Activated T-helper 17 cell treated with anti-CD3 and anti-CD28 coated beads, Interleukin-2, amount 50 U/mL, for 72 hours (primary cell): ENCODE measurements around the gene P4HA1. TPM values are rescaled to one million over a fixed set of nuclear protein-coding genes. Genes with fewer than 3 reads are reported as not detected.
"Not testable (repeated sequence)": the region's sequence is repeated elsewhere in the genome, so short reads cannot be mapped to it uniquely, and the experiment has no call there.

Source experiments
- ATAC-seq: fragments of 150-1000 bp; cut with Tn5 transposase; replicated peaks from 2 replicates; pipeline ENCODE4 v1.10.0; 2021; ENCODE audit warnings: mild to moderate bottlenecking, moderate library complexity
- H3K27ac Mint-ChIP-seq: one replicate; pipeline ENCODE4 v1.8.0; 2022; ENCODE audit warnings: mixed read lengths
- H3K27me3 Mint-ChIP-seq: one replicate; pipeline ENCODE4 v1.8.0; 2022; ENCODE audit warnings: mixed read lengths
- H3K36me3 Mint-ChIP-seq: one replicate; pipeline ENCODE4 v1.8.0; 2022; ENCODE audit warnings: low read depth, mild to moderate bottlenecking, mixed read lengths
- H3K4me1 Mint-ChIP-seq: one replicate; pipeline ENCODE4 v1.8.0; 2022; ENCODE audit warnings: mixed read lengths
- H3K4me3 Mint-ChIP-seq: one replicate; pipeline ENCODE4 v1.8.0; 2022; ENCODE audit warnings: mild to moderate bottlenecking, mixed read lengths
- H3K9me3 Mint-ChIP-seq: one replicate; pipeline ENCODE4 v1.8.0; 2022; ENCODE audit warnings: mixed read lengths
- total RNA-seq, 2 donors: library from RNA; stranded (reverse); gene quantifications; one replicate each; pipeline ENCODE4 v1.2.3, GENCODE V29; 2022

Gene P4HA1
- total RNA-seq, 2 donors from 2014 or later = 56.6 to 145 TPM

DNA sequence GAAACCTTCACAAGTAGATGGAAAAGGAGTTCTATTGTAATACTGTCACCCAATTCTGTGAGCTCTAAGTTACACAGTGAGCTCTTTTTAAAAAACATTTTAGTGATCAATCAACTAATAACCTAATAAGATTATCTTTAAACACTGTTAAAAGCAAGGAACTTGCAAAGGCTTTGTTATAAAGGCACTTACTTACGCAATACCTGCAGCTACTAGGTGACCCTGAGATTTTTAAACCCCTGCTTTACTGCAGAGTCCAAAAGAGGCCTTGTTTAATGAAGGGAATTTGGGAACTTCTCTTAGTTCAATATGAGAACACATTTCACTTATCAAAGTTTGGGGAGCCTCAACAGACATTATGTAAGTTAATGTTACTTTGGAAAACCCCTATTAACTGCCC is 53.3 kb downstream of the P4HA1 start:
- Mint-ChIP-seq H3K9me3 (no peaks in the 10 kb centered on the region), H3K36me3 (peaks cover 89% of the 10 kb centered on the region), H3K27me3 (no peaks in the 10 kb centered on the region), H3K27ac (no peak overlapping the region), H3K4me1 (peaks cover 9% of the 10 kb centered on the region), H3K4me3 (no peak overlapping the region)
- ATAC-seq = no peak

DNA sequence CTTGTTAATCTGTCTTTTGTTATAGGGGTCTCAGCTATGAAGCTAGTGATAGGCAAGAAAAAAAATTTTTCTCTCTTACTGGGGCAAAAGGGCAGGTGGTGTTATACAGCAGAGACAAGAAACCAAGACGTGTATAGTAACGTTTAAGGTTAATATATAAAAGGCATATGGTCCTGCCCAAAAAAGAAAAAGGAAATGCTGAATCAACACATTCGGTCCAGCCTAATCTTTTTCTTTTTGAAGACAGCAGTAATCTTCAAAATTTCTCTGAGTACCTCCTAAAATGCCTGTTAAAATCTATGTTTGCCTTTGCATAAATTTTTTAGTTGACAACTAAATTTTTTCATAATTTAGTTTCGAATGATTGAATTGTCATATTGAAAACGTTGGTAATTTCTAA is 54.5 kb downstream of the P4HA1 start:
- no peak for ATAC-seq
- H3K4me1 Mint-ChIP-seq = peaks cover 9% of the 10 kb centered on the region
- H3K27ac Mint-ChIP-seq = no peak overlapping the region
- no peak overlapping the region for H3K4me3 Mint-ChIP-seq
- H3K9me3 Mint-ChIP-seq = no peaks in the 10 kb centered on the region
- H3K27me3 Mint-ChIP-seq = no peaks in the 10 kb centered on the region
- H3K36me3 Mint-ChIP-seq = peaks cover 82% of the 10 kb centered on the region

DNA sequence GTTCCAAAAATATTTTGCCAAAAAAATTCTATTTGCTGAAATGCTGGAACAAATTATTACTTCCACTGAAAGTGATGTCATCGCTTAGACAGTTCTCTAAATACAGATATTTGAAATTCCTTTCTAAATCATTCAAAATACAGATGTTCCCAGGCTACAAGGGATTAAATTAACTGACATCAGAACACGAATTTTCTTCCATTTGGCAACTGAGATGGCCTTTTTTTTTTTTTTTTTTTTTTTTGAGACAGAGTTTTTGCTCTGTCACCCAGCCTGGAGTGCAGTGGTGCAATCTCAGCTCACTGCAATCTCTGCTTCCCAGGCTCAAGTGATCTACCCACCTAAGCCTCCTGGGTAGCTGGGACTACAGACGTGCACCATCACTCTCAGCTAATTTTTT is 57.0 kb downstream of the P4HA1 start:
- Mint-ChIP-seq H3K9me3 (no peaks in the 10 kb centered on the region), H3K27ac (no peak overlapping the region), H3K27me3 (no peaks in the 10 kb centered on the region), H3K36me3 (peaks cover 82% of the 10 kb centered on the region), H3K4me3 (no peak overlapping the region), H3K4me1 (peaks cover 5% of the 10 kb centered on the region)
- no peak for ATAC-seq

DNA sequence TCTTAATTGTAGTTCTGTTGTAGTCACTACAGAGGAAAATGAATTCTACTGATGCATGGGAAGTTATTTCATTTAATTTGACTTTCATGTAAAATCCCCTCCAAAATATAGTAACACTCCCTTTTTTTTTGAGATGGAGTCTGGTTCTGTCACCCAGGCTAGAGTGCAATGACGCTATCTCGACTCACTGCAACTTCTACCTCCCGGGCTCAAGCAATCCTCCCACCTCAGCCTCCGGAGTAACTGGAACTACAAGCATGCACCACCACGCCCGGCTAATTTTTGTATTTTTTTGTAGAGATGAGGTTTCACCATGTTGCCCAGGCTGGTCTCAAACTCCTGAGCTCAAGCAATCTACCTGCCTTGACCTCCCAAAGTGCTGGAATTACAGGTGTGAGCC is 60.4 kb downstream of the P4HA1 start:
- H3K27ac Mint-ChIP-seq, ATAC-seq, H3K27me3 Mint-ChIP-seq, H3K4me3 Mint-ChIP-seq, H3K9me3 Mint-ChIP-seq, H3K4me1 Mint-ChIP-seq: not testable (repeated sequence)
- H3K36me3 Mint-ChIP-seq = peaks cover 82% of the 10 kb centered on the region

DNA sequence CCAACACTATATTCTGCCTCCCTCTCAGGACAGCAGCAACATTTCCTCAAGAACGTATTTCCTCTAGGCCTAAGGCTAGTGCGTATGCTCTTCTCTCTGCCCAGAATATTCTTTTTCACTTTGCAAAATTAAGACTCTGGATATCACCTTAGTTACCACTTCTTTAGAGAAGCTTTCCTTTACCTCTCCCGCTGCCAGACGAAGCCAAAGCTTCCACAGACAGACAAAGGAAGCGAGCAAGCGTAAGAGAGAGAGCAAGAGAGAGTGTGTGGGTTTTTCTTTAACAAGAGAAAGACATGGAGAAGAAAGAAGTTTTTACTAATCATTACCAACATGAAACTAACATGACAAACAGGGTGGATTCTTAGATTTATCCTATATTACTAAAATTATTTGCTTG is 64.1 kb downstream of the P4HA1 start:
- Mint-ChIP-seq H3K36me3 (peaks cover 100% of the 10 kb centered on the region), H3K4me1 (no peaks in the 10 kb centered on the region), H3K27ac (no peak overlapping the region), H3K27me3 (no peaks in the 10 kb centered on the region), H3K4me3 (no peak overlapping the region), H3K9me3 (no peaks in the 10 kb centered on the region)
- ATAC-seq = no peak

DNA sequence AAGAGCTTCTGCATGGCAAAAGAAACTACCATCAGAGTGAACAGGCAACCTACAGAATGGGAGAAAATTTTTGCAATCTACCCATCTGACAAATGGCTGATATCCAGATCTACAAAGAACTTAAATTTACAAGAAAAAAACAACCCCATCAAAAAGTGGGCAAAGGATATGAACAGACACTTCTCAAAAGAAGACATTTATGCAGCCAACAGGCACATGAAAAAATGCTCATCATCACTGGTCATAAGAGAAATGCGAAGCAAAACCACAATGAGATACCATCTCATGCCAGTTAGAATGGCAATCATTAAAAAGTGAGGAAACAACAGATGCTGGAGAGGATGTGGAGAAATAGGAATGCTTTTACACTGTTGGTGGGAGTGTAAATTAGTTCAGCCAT is 70.0 kb downstream of the P4HA1 start:
- not testable (repeated sequence) for H3K4me3 Mint-ChIP-seq, ATAC-seq, H3K9me3 Mint-ChIP-seq, H3K27ac Mint-ChIP-seq, H3K27me3 Mint-ChIP-seq
- Mint-ChIP-seq H3K36me3 (peaks cover 99% of the 10 kb centered on the region), H3K4me1 (peaks cover 30% of the 10 kb centered on the region)

DNA sequence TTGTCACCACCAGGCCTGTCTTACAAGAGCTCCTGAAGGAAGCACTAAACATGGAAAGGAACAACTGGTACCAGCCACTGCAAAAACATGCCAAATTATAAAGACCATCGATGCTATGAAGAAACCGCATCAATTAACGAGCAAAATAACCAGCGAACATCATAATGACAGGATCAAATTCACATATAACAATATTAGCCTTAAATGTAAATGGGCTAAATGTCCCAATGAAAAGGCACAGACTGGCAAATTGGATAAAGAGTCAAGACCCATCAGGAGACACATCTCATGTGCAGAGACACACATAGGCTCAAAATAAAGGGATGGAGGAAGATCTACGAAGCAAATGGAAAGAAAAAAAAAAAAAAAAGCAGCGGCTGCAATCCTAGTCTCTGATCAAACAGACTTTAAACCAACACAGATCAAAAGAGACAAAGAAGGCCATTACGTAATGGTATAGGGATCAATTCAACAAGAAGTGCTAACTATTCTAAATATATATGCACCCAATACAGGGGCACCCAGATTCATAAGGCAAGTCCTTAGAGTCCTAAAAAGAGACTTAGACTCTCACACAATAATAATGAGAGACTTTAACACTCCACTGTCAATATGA is 73.1 kb downstream of the P4HA1 start:
- not testable (repeated sequence) for H3K27me3 Mint-ChIP-seq, H3K9me3 Mint-ChIP-seq, ATAC-seq
- Mint-ChIP-seq H3K36me3 (peaks cover 99% of the 10 kb centered on the region), H3K27ac (peak overlapping the region; percentile 35), H3K4me1 (peaks cover 48% of the 10 kb centered on the region), H3K4me3 (peak overlapping the region; percentile 40)

DNA sequence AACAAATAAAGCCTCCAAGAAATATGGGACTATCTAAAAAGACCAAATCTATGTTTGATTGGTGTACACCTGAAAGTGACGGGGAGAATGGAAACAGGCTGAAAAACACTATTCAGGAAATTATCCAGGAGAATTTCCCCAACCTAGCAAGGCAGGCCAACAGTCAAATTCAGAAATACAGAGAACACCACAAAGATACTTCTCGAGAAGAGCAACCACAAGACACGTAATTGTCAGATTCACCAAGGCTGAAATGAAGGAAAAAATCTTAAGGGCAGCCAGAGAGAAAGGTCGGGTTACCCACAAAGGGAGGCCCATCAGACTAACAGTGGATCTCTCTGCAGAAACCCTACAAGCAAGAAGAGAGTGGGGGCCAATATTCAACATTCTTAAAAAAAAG is 73.7 kb downstream of the P4HA1 start:
- Mint-ChIP-seq H3K4me3 (peak overlapping the region; percentile 40), H3K36me3 (peaks cover 99% of the 10 kb centered on the region), H3K27ac (peak overlapping the region; percentile 35), H3K4me1 (peaks cover 48% of the 10 kb centered on the region)
- ATAC-seq, H3K9me3 Mint-ChIP-seq, H3K27me3 Mint-ChIP-seq: not testable (repeated sequence)

DNA sequence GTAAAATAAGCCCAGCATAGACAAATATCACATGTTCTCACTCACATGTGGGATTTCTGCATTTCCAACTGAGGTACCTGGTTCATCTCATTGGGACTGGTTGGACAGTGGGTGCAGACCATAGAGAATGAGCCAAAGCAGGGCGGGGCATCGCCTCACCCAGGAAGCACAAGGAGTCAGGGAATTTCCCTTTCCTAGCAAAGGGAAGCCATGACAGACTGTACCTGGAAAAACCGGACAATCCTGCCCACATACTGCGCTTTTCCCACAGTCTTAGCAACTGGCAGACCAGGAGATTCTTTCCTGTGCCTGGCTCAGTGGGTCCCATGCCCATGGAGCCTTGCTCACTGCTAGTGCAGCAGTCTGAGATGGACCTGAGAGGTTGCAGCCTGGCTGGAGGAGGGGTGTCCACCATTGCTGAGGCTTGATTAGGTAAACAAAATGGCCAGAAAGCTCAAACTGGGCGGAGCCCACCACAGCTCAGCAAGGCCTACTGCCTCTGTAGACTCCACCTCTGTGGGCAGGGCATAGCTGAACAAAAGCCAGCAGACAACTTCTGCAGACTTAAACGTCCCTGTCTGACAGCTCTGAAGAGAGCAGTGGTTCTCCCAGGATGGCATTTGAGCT is 75.0 kb downstream of the P4HA1 start:
- not testable (repeated sequence) for H3K27me3 Mint-ChIP-seq, ATAC-seq, H3K4me3 Mint-ChIP-seq, H3K9me3 Mint-ChIP-seq, H3K27ac Mint-ChIP-seq
- peaks cover 97% of the 10 kb centered on the region for H3K36me3 Mint-ChIP-seq
- peaks cover 45% of the 10 kb centered on the region for H3K4me1 Mint-ChIP-seq

DNA sequence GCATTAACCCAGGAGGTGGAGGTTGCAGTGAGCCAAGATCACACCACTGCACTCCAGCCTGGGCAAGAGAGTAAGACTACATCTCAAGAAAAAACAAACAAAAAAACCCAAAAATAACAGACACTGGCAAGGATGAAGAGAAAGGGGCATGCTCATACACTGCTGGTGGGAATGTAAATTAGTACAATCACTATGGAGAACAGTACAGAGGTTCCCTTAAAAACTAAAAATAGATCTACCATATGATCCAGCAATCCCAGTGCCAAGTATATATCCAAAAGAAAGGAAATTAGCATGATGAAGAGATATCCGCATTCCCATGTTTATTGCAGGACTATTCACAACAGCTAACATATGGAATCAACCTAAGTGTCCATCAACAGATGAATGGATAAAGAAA is 75.6 kb downstream of the P4HA1 start:
- Mint-ChIP-seq H3K27ac (no peak overlapping the region), H3K36me3 (peaks cover 97% of the 10 kb centered on the region), H3K4me1 (peaks cover 43% of the 10 kb centered on the region), H3K4me3 (no peak overlapping the region), H3K27me3 (no peaks in the 10 kb centered on the region), H3K9me3 (no peaks in the 10 kb centered on the region)
- ATAC-seq = no peak

DNA sequence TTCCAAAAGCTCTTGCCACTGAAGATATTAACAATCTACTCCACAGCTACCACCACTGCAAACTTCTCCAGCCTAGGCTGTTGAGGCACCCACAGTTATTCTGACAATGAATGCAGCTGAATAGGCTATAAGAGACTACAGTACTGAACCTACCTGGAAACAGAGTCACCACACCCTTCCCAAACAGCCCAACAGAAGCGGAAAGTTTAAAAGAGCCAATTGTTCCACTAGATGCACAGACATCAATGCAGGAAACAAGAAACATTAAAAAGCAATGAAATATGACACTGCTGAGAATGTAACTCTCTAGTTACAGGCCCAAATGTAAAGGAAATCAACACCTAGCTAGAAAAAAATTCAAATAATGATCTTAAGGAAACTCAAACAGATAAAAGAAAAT is 77.6 kb downstream of the P4HA1 start:
- Mint-ChIP-seq H3K4me1 (peaks cover 33% of the 10 kb centered on the region), H3K4me3 (no peak overlapping the region), H3K27ac (no peak overlapping the region), H3K36me3 (peaks cover 94% of the 10 kb centered on the region), H3K27me3 (no peaks in the 10 kb centered on the region), H3K9me3 (no peaks in the 10 kb centered on the region)
- ATAC-seq = no peak

DNA sequence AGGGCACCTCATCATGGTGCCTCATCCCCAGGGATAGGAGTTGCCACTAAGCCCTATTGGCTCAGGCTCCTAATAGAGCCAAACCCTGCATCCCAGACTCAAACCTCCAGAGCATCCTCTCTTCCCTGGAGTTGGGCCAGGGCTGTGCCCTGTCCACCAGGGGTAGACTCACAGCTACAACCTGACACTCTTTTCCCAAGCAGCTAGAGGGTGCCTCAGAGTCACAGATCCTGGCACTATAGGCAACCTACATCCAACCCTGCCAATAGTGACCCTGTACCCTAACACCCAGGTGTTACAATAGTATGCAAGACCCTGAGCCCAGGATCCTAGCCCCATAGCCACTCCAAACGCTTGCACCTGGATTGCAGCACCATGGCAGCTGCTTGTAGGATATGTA is 78.0 kb downstream of the P4HA1 start:
- Mint-ChIP-seq H3K4me3 (no peak overlapping the region), H3K27me3 (no peaks in the 10 kb centered on the region), H3K27ac (no peak overlapping the region), H3K9me3 (no peaks in the 10 kb centered on the region), H3K4me1 (peaks cover 29% of the 10 kb centered on the region), H3K36me3 (peaks cover 93% of the 10 kb centered on the region)
- ATAC-seq = no peak

DNA sequence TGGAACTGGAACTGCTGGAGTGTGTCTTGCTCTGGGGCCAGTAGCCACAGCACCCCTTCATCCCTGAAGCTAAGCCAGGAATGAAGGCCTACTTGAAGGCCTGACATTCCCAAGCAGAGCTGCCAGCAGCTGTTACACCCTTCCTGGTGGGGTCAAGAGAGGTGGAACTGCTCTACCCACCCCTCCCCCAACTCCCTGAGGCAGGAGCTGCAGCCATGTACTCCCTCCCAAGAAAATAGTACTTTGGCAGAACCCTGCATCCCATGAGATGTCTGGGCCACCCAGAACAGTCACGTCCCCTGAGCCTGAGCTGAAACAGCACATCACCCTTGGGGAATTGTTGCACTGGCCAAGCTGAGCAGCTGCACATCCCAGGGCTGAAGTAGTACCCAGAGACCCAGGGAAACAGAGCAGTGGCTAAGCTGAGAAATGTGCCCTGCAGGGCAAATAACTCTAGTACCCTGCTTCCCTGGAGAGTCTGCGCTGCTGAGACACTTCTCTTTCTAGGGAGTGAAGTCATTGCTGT is 78.6 kb downstream of the P4HA1 start:
- Mint-ChIP-seq H3K9me3 (no peaks in the 10 kb centered on the region), H3K36me3 (peaks cover 92% of the 10 kb centered on the region), H3K27me3 (no peaks in the 10 kb centered on the region), H3K4me3 (no peak overlapping the region), H3K27ac (no peak overlapping the region), H3K4me1 (peaks cover 24% of the 10 kb centered on the region)
- no peak for ATAC-seq

DNA sequence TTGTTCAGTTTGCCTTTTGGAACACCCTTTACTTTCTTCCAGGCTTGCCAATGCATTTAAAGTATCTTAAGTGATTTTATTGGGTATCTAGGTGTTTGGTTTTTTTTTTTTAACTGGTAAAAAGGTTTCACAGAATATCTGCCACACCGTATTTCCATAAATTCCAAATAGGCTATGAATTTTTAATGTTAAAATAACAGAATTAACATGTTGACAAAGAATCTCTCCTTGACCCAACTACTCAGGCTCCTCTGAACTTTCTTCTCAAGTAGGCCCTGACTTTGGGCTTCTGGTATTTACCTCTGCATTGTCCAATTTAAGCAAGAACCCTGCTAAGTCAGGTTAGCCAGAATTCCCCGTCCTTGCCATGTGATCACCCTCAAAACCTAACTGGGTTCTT is 80.9 kb downstream of the P4HA1 start:
- Mint-ChIP-seq H3K27me3 (no peaks in the 10 kb centered on the region), H3K36me3 (peaks cover 94% of the 10 kb centered on the region), H3K4me3 (no peak overlapping the region), H3K4me1 (peaks cover 12% of the 10 kb centered on the region), H3K27ac (no peak overlapping the region), H3K9me3 (no peaks in the 10 kb centered on the region)
- no peak for ATAC-seq

DNA sequence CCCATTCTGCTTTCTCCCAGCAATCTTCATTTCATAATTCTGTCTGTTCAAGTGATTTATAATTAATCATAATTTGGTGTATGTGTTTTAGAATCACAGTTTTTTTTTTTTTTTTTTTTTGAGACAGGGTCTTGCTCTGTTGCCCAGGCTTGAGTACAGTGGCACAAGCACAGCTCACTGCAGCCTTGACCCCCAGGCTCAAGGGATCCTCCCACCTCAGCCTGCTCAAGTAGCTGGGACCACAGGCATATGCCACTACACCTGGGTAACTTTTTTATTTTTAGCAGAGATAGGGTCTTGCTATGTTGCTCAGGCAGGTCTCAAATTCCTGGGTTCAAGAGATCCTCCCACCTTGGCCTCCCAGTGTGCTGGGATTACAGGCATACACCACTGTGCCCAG is 92.8 kb downstream of the P4HA1 start:
- ATAC-seq = no peak
- Mint-ChIP-seq H3K27ac (no peak overlapping the region), H3K36me3 (peaks cover 90% of the 10 kb centered on the region), H3K9me3 (peaks cover 4% of the 10 kb centered on the region), H3K27me3 (no peaks in the 10 kb centered on the region), H3K4me3 (no peak overlapping the region), H3K4me1 (no peaks in the 10 kb centered on the region)
